ENCODE results near the gene RCBTB2.

Gene RCBTB2

GRCh38 chr13:48531416-48532255 is 1.2 kb downstream of the RCBTB2 start:
- no peak for DNase-seq (ENCODE audit: low read depth in 2 of 2)

DNA sequence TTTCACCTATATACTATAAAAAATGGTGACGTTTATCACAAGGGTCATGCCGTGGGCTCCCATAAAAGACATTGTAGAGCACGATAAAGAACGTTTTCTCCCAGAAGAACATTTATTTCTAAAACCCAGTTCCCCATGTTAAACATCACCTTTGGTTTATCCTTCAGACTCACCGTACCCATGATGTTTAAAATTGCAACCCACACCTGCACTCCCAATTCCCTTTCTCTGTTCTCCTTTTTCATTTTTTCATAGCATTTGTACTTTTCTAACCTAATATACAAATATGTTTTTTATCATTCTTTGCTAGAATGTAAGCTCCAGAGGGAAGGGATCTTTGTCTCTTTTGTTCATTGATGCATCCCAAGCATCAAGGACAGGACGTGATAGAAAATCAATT is 2.0 kb downstream of the RCBTB2 start:
- DNase-seq (ENCODE audit: low read depth in 2 of 2), result no peak

DNA sequence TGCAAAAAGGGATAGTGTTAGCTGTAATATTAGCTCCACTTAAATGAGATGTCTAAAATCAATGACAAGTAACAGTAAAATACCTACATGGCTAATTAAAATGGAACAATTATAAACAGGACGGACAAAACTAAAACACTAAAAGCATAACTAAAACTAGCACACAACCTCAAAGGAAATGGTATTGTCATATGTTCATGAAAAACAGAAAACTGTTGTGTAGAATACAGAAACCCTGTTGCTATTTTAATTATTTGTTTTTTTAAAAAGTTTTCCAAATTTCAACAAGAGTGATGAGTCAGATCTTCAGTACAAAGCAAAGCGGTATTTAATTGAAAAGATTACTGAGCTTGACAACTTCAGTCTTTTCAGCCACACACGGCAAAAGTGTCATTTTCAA is 4.2 kb downstream of the RCBTB2 start:
- no peak for DNase-seq (ENCODE audit: low read depth in 2 of 2)

GRCh38 chr13:48527955-48528354 is 4.9 kb downstream of the RCBTB2 start:
- DNase-seq (ENCODE audit: low read depth in 2 of 2), result no peak

GRCh38 chr13:48526286-48526685 is 6.6 kb downstream of the RCBTB2 start:
- DNase-seq (ENCODE audit: low read depth in 2 of 2), result no peak

DNA sequence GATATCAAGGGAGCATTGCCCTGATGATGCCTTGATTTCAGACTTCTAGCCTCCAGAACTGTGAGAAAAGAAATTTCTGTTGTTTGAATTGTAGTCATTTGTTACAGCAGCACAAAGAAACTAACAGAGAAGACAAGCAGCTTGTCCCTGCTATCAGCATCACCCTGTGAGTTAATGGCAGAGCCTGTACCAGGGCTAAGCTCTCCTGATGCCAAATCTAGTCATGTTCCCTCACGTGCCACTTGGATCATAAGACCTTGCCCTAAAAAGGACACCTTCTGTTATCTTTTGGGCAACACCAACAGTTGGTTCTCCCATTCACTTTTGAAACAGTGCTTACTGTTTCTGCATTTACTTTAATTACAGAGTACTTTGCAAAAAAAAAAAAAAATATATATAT is 14.8 kb downstream of the RCBTB2 start:
- DNase-seq (ENCODE audit: low read depth in 2 of 2), result no peak

DNA sequence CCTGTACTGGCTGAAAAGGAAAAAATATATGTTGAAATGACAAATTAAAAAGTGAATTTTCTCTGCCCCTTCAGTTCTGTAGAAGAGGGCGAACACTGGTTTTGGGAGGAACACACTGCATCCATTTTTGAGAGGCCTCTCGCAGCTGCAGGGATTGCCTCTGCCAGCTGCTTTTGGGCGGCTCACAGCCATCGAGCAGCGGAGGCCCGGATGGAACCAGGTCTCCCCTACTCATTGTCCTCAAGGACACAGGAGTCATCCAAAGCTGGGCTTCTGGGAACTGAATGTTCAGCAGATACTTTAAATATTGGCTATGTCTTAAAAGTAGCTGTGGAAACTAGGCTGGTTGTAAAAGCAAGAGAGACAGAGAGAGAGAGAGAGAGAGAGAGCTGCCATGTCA is 17.1 kb downstream of the RCBTB2 start:
- no peak for DNase-seq (ENCODE audit: low read depth in 2 of 2)

DNA sequence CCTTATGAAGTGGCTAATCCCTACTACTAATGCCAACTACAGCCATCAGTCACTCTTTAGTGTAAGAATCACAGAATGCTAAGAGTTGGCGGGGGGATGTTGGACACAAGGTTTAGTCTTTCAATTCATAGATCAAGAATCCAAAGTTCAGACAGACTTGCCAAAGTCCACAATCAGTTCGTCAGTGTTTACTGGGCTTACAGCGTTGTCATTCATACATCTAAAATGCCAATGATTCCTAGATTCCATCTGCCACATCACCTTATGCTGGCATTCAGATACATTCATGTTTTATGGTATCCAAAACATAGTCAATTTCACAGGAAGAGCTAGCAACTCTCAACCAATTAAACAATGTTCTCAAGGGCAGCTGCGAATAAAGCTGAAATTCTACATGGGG is 18.1 kb downstream of the RCBTB2 start:
- DNase-seq (ENCODE audit: low read depth in 2 of 2), result no peak

GRCh38 chr13:48511621-48512230 is 21.2 kb downstream of the RCBTB2 start:
- no peak for DNase-seq (ENCODE audit: low read depth in 2 of 2)

DNA sequence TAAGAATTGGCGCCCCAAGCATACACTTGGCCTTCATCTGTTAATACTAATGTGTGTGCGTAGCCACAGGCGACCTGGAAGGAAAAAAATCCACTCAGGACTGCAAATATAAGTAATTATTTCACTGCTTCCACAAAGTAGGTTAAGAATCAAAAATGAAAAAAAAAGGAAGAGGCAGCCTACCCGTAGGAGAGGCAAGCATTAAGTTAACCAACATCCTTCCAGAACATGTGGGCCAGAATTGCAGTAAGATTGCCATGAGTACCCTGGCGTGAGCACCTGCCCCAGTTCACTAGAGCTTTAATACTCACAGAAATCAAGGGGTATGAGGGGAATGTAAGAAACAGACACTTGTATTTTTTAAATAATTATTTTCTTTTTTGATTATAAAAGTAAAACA is 22.2 kb downstream of the RCBTB2 start:
- DNase-seq (ENCODE audit: low read depth in 2 of 2), result no peak

DNA sequence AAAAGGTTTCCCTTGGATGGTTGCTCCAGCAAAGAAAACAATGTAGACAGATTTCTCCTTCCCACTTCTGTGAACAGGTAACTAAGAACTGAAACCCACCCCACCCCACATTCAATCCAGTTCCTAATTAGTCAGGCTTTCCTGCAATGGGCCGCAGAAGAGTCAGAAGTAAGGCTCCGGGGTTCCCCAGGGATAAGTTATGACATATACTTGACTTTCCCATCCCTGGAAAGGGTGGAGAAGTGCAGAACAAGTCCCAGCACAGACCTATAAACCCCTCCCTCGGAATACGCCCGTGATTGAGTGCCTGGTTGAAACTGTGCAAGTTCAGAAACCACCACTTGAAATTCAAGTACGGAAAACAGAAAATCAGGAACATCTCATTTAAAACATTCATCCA is 24.9 kb downstream of the RCBTB2 start:
- no peak for DNase-seq (ENCODE audit: low read depth in 2 of 2)

DNA sequence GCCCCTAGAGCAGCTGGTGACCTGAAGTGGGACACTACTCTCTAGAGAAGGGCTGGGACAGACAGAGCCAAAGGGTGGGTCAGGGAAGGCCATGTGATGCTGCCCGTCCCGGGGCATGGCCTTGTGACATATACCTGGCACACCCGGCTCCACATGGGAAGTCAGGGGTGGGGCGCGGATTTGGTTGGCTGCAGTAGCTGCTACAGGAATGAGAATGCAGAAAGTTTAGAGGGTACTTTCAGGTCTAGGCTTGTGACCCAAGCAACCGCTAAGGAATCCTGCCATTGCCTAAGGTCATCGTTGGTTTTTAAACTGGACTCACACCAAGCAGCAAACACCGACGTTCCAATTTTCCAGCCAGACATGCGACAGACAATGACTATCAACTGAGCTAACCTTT is 25.9 kb downstream of the RCBTB2 start:
- DNase-seq (ENCODE audit: low read depth in 2 of 2), result no peak

GRCh38 chr13:48506092-48506701 is 26.7 kb downstream of the RCBTB2 start:
- no peak for DNase-seq (ENCODE audit: low read depth in 2 of 2)

DNA sequence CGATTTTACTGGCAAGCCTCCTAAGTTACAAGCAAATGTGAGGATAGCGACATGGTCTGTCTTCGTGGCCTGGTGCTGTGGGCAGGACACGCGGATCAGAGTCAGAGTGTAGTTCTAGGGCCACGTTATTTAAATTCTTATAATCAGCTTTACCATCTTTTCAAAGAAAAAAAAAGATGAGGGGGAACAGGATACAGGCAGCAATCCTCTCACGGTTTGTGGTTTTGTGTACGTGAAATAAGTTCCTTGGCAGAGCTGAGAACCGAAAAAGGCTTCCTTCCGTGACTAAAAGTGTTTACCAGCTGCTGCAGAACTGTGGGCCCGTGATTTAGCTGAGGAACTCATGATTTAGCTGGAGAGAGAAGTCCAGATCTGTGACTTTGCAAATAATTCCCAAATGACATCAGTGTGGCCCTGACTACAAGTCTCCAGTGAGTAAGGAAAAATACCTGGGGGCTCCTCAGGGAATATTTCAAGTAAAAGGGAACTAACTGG is 27.2 kb downstream of the RCBTB2 start:
- no peak for DNase-seq (ENCODE audit: low read depth in 2 of 2)

DNA sequence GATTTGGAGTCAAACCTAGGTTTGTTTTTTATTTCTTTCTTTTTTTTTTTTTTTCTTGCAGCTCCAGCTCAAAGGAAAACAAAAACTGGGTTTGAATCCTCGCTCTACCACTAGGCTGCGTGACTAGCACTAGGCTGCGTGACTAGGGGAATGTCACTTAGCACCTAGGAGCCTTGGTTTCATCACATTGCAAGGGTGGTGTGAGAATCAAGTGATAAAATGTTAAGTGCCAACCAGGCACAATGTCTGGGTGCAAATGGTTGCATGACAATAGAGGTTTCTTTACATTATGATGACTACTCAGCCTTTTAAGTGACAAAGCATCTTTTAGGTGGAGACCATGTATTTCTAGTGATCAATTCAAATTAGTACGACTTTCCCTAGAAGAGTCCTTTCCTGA is 27.9 kb downstream of the RCBTB2 start:
- no peak for DNase-seq (ENCODE audit: low read depth in 2 of 2)

GRCh38 chr13:48504606-48505005 is 28.3 kb downstream of the RCBTB2 start:
- DNase-seq (ENCODE audit: low read depth in 2 of 2), result no peak

- no peak for DNase-seq (ENCODE audit: low read depth in 2 of 2)
These were observed 30.1 kb downstream of the RCBTB2 start for GRCh38 chr13:48502601-48503319.

GRCh38 chr13:48501705-48502104 is 31.2 kb downstream of the RCBTB2 start:
- no peak for DNase-seq (ENCODE audit: low read depth in 2 of 2)

GRCh38 chr13:48500652-48501197 is 32.2 kb downstream of the RCBTB2 start:
- DNase-seq (ENCODE audit: low read depth in 2 of 2), result no peak

GRCh38 chr13:48497669-48498068 is 35.2 kb downstream of the RCBTB2 start:
- no peak for DNase-seq (ENCODE audit: low read depth in 2 of 2)

DNA sequence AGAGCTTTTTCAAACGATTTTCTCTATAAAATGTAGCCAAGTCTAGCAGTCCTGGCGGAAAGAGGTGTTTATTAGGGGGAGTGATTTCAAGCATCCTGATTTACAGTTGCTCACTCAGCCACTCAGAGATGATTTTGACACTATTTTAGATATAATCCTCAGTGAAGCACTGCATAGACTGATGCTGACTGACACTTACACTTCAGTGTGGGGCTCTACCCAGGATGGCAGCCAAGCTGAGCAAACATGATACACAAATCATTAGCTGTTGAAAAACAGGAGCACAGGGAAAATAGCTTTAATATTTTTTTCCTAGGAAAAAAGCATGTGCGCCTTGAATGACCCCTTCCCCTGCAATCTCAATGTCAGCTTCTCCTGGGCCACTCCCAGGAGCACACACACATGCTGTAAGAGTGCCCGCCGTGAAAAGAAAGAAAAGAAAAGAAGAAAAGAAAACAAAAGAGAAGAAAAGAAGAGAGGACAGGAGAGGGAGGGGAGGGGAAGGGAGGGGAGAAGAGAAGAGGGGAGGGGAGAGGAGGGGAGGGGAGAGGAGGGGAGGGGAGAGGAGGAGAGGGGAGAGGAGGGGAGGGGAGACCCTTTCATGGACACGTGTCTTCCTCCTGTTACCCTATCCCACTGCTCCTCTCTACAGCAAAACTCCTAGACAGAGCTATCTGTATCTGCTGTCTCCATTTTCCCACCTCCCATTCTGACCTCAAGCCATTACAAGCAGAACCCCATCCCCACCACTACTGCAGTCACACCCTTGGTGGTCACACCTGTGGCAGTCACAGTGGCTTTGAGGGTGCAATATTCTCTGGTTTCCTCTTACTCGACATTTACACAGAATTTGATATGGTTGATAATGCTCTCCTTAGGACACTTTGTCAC is 36.4 kb downstream of the RCBTB2 start:
- DNase-seq (ENCODE audit: low read depth in 2 of 2), result no peak

All from activated CD8-positive, alpha-beta memory T cell treated with anti-CD3 and anti-CD28 coated beads for 4 hours (primary cell).